Measurements from ENCODE around the gene MOG.

GRCh38 chr6:29694637-29695036, 37.7 kb downstream of the MOG start:
- TF ChIP-seq CTCF (IDR thresholded peaks at IDR 0.05; ENCODE audit: low read depth, low read length, poor library complexity, severe bottlenecking) (no peak), EZH2phosphoT487 (IDR thresholded peaks at IDR 0.05; ENCODE audit: borderline replicate concordance, low read length) (no peak)
